ENCODE measurements around the gene CEP85. TPM values are rescaled to one million over a fixed set of nuclear protein-coding genes. Genes with fewer than 3 reads are reported as not detected.
A peak's percentile ranks its signal among the peaks of the same experiment; 100 is the strongest.

The CEP85 gene
- total and polyA plus RNA-seq, 12 donors: 7.0 to 74.5 (median 52.0) TPM

- H3K36me3 ChIP-seq: peaks cover 0 to 13% (median 0%) of the 10 kb centered on the region in 9 donors
- WGBS, 2 donors: 89 to 90% methylated on average over 11 of the region's 11 CpGs
- intact Hi-C loops (cut with DNase I): no loop called here
- no peak for TF ChIP-seq CTCF (IDR thresholded peaks at IDR 0.05)
- peaks cover 2 to 48% (median 13%) of the 10 kb centered on the region in 9 donors for H3K4me1 ChIP-seq
- H3K27me3 ChIP-seq: no peaks in the 10 kb centered on the region
- no peak overlapping the region for H3K4me3 ChIP-seq
- no peak overlapping the region for H3K27ac ChIP-seq
- ATAC-seq: no peak
- no peaks in the 10 kb centered on the region for H3K9me3 ChIP-seq
- DNase-seq: no peak
Measured at GRCh38 chr1:26300578-26301275, 66.7 kb downstream of the CEP85 start.

- Histone ChIP-seq H3K36me3 (no peaks in the 10 kb centered on the region), H3K27ac (peak overlapping the region in 7 of 10 donors; percentile 1 to 41 (median 23)), H3K4me1 (peaks cover 6 to 66% (median 24%) of the 10 kb centered on the region in 9 donors), H3K27me3 (no peaks in the 10 kb centered on the region), H3K9me3 (no peaks in the 10 kb centered on the region), H3K4me3 (no peak overlapping the region)
- intact Hi-C loops (cut with DNase I): loop anchor here in 1 of 10 donors (2.0 kb wide), 1 partner anchor 16 kb away; no protein-coding TSS in a partner anchor
- TF ChIP-seq CTCF (IDR thresholded peaks at IDR 0.05): no peak
- DNase-seq (no peak), ATAC-seq (peak; percentile 5 to 70 (median 50))
- WGBS, 2 donors: 56 to 61% methylated on average over 8 of the region's 8 CpGs
Measured at GRCh38 chr1:26302733-26303405, 68.9 kb downstream of the CEP85 start.

- Histone ChIP-seq H3K9me3 (no peaks in the 10 kb centered on the region), H3K4me1 (peaks cover 6 to 67% (median 24%) of the 10 kb centered on the region in 9 donors), H3K4me3 (peak overlapping the region; percentile 56 to 78 (median 64)), H3K27me3 (no peaks in the 10 kb centered on the region), H3K27ac (peak overlapping the region in 8 of 10 donors; percentile 11 to 88 (median 54)), H3K36me3 (no peaks in the 10 kb centered on the region)
- no peak for TF ChIP-seq CTCF (IDR thresholded peaks at IDR 0.05)
- peak in 1 of 8 donors; percentile 9 for ATAC-seq
- no peak for DNase-seq
- intact Hi-C loops (cut with DNase I): loop anchor here in 1 of 10 donors (1.0 kb wide), 1 partner anchor 72 kb away; no protein-coding TSS in a partner anchor
- 30 to 38% methylated on average over 8 of the region's 8 CpGs for WGBS, 2 donors
Measured at GRCh38 chr1:26305667-26306289, 71.8 kb downstream of the CEP85 start.
